Loucy (cell line): Measurements from ENCODE around the gene MEGF8.

Experiments
- H2AFZ ChIP-seq: fragments of 200-600 bp; sonication (generic); 2 replicates; pipeline ENCODE4 v1.6.0; 2016; ENCODE audit warnings: antibody characterized with exemption, mild to moderate bottlenecking, low read length, moderate library complexity
- H3F3A ChIP-seq: fragments of 200-600 bp; 2 replicates; pipeline ENCODE4 v1.6.0; 2016; ENCODE audit warnings: antibody characterized with exemption, low read depth, mild to moderate bottlenecking
- H3K27me3 ChIP-seq: fragments of 200-600 bp; sonication (generic); 2 replicates; pipeline ENCODE4 v1.6.1; 2014; ENCODE audit warnings: low read length, mild to moderate bottlenecking; ENCODE audit not compliant: insufficient read depth, poor library complexity, severe bottlenecking
- H3K36me3 ChIP-seq: fragments of 200-600 bp; sonication (generic); 2 replicates; pipeline ENCODE4 v1.6.1; 2016; ENCODE audit warnings: low read length; ENCODE audit not compliant: insufficient read depth
- H3K4me1 ChIP-seq: fragments of 200-600 bp; sonication (generic); 2 replicates; pipeline ENCODE4 v1.5.1; 2014; ENCODE audit warnings: low read length, mild to moderate bottlenecking; ENCODE audit not compliant: insufficient read depth, poor library complexity, severe bottlenecking
- H3K4me2 ChIP-seq: fragments of 200-600 bp; sonication (generic); 2 replicates; pipeline ENCODE4 v1.6.0; 2014; ENCODE audit warnings: antibody characterized with exemption, low read length, low read depth, mild to moderate bottlenecking; ENCODE audit not compliant: poor library complexity, severe bottlenecking
- H3K4me3 ChIP-seq: fragments of 200-600 bp; sonication (generic); 2 replicates; pipeline ENCODE4 v1.5.1; 2014; ENCODE audit warnings: low read length, mild to moderate bottlenecking, mixed read lengths; ENCODE audit not compliant: poor library complexity, severe bottlenecking
- H3K79me2 ChIP-seq: fragments of 200-600 bp; sonication (generic); 2 replicates; pipeline ENCODE4 v1.6.1; 2014; ENCODE audit warnings: low read length; ENCODE audit not compliant: insufficient read depth
- H3K9ac ChIP-seq: fragments of 200-600 bp; sonication (generic); 2 replicates; pipeline ENCODE4 v1.6.0; 2014; ENCODE audit warnings: mild to moderate bottlenecking, low read depth, low read length, moderate library complexity; ENCODE audit not compliant: poor library complexity, severe bottlenecking
- H3K9me2 ChIP-seq: fragments of 200-600 bp; sonication (generic); replicated peaks from 2 replicates; pipeline ENCODE4 v1.6.1; 2016; ENCODE audit warnings: low read depth, low read length, mixed read lengths
- H3K9me3 ChIP-seq: fragments of 200-600 bp; sonication (generic); 2 replicates; pipeline ENCODE4 v1.6.1; 2014; ENCODE audit warnings: mild to moderate bottlenecking, antibody characterized with exemption, low read length, low read depth; ENCODE audit not compliant: insufficient read depth
- H4K20me1 ChIP-seq: fragments of 200-600 bp; sonication (generic); 2 replicates; pipeline ENCODE4 v1.6.0; 2014; ENCODE audit warnings: antibody characterized with exemption, low read length, mild to moderate bottlenecking; ENCODE audit not compliant: insufficient read depth, poor library complexity, severe bottlenecking
- CTCF ChIP-seq: fragments of 200-600 bp; sonication (generic); conservative IDR thresholded peaks from 2 replicates; pipeline ENCODE4 v1.5.1; 2014; ENCODE audit warnings: mild to moderate bottlenecking, antibody characterized with exemption, low read length
- EZH2phosphoT487 ChIP-seq: fragments of 200-600 bp; IDR thresholded peaks from 2 replicates; pipeline ENCODE4 v1.6.1; 2018; ENCODE audit warnings: antibody characterized with exemption, mild to moderate bottlenecking, moderate library complexity, borderline replicate concordance

MEGF8 gene

GRCh38 chr19:42288881-42289555 lies 36.4 kb upstream of the MEGF8 start:
- H3K36me3 ChIP-seq = peaks cover 58% of the 10 kb centered on the region; the same call in 1 of the 2 replicates
- TF ChIP-seq CTCF = no peak
- no peak for TF ChIP-seq EZH2phosphoT487
- no peaks in the 10 kb centered on the region for H3F3A ChIP-seq
- H3K27me3 ChIP-seq = no peaks in the 10 kb centered on the region
- no peak overlapping the region for H3K4me3 ChIP-seq
- H3K9me3 ChIP-seq = no peaks in the 10 kb centered on the region
- peaks cover 19% of the 10 kb centered on the region for H3K4me1 ChIP-seq
- H4K20me1 ChIP-seq = peaks cover 23% of the 10 kb centered on the region
- no peak overlapping the region for H3K9ac ChIP-seq
- H3K9me2 ChIP-seq = no peaks in the 10 kb centered on the region
- no peak overlapping the region for H2AFZ ChIP-seq
- H3K79me2 ChIP-seq = peaks cover 25% of the 10 kb centered on the region
- H3K4me2 ChIP-seq = no peak overlapping the region

- H3K79me2 ChIP-seq = peaks cover 23% of the 10 kb centered on the region
- H2AFZ ChIP-seq = no peak overlapping the region
- no peak overlapping the region for H3K9ac ChIP-seq
- TF ChIP-seq EZH2phosphoT487 (no peak), CTCF (no peak)
- H3K4me2 ChIP-seq = no peak overlapping the region
- H4K20me1 ChIP-seq = peaks cover 22% of the 10 kb centered on the region
- H3K9me2 ChIP-seq = no peaks in the 10 kb centered on the region
- no peak overlapping the region for H3K4me3 ChIP-seq
- H3K4me1 ChIP-seq = peaks cover 19% of the 10 kb centered on the region
- no peaks in the 10 kb centered on the region for H3K27me3 ChIP-seq
- H3F3A ChIP-seq = no peaks in the 10 kb centered on the region
- H3K36me3 ChIP-seq = peaks cover 64% of the 10 kb centered on the region; the same call in 1 of the 2 replicates
- H3K9me3 ChIP-seq = no peaks in the 10 kb centered on the region
Measured at GRCh38 chr19:42289556-42290041, 35.8 kb upstream of the MEGF8 start.

DNA sequence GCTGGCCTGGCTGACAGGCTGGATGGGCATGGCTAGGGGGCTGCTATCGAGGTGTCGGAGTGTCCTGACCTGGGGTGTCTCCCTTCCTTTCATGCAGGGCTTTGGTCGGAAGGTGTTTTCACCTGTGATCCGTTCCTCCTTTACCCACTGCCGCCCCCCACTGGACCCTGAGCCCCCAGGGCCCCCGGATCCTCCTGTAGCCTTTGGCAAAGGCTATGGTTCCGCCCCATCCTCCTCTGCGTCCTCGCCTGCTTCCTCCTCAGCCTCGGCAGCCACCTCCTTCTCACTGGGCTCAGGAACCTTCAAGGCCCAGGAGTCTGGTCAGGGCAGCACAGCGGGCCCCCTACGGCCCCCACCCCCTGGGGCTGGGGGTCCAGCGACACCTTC lies 35.3 kb upstream of the MEGF8 start:
- no peak overlapping the region for H3K4me3 ChIP-seq
- peaks cover 66% of the 10 kb centered on the region; the same call in 1 of the 2 replicates for H3K36me3 ChIP-seq
- H3K9me2 ChIP-seq = no peaks in the 10 kb centered on the region
- no peaks in the 10 kb centered on the region for H3K9me3 ChIP-seq
- H3K4me2 ChIP-seq = no peak overlapping the region
- no peaks in the 10 kb centered on the region for H3K27me3 ChIP-seq
- H3K9ac ChIP-seq = no peak overlapping the region
- no peak overlapping the region for H2AFZ ChIP-seq
- H3F3A ChIP-seq = no peaks in the 10 kb centered on the region
- peaks cover 13% of the 10 kb centered on the region for H3K4me1 ChIP-seq
- H3K79me2 ChIP-seq = peaks cover 18% of the 10 kb centered on the region
- peaks cover 17% of the 10 kb centered on the region for H4K20me1 ChIP-seq
- TF ChIP-seq EZH2phosphoT487 = no peak
- no peak for TF ChIP-seq CTCF
